Brain pericyte (primary cell): ENCODE data around the gene CCND3.
A peak's percentile ranks its signal among the peaks of the same experiment; 100 is the strongest.
"Not testable (repeated sequence)": the region's sequence is repeated elsewhere in the genome, so short reads cannot be mapped to it uniquely, and the experiment has no call there.

Experiments used
- DNase-seq: peaks from one replicate; pipeline ENCODE4 v3.0.0-alpha.2; 2012; ENCODE audit warnings: low read depth, low spot score

The CCND3 gene

GRCh38 chr6:41947581-41948220 is 6.1 kb upstream of the CCND3 start:
- DNase-seq = no peak

GRCh38 chr6:41943456-41943855 is 1.8 kb upstream of the CCND3 start:
- DNase-seq = no peak

- DNase-seq = not testable (repeated sequence)
Observed at GRCh38 chr6:41942882-41943281, 1.3 kb upstream of the CCND3 start.

GRCh38 chr6:41942067-41942851 is 651 bp upstream of the CCND3 start:
- no peak for DNase-seq

- no peak for DNase-seq
Observed at GRCh38 chr6:41940759-41941279, 789 bp downstream of the CCND3 start.

- no peak for DNase-seq
Observed at GRCh38 chr6:41939848-41940758, 1.5 kb downstream of the CCND3 start.

GRCh38 chr6:41939176-41939847 is 2.3 kb downstream of the CCND3 start:
- DNase-seq = no peak

- no peak for DNase-seq
Observed at GRCh38 chr6:41938590-41939175, 2.9 kb downstream of the CCND3 start.

GRCh38 chr6:41937861-41938574 is 3.6 kb downstream of the CCND3 start:
- DNase-seq = no peak

GRCh38 chr6:41937472-41937860 is 4.1 kb downstream of the CCND3 start:
- DNase-seq = no peak

GRCh38 chr6:41936073-41936837 is 5.4 kb downstream of the CCND3 start:
- DNase-seq = peak; percentile 27

- no peak for DNase-seq
Observed at GRCh38 chr6:41935685-41936072, 5.9 kb downstream of the CCND3 start.

GRCh38 chr6:41935193-41935574 is 6.4 kb downstream of the CCND3 start:
- DNase-seq = no peak

GRCh38 chr6:41934278-41935192 is 7.1 kb downstream of the CCND3 start:
- no peak for DNase-seq

- no peak for DNase-seq
Observed at GRCh38 chr6:41932378-41932777, 9.2 kb downstream of the CCND3 start.

GRCh38 chr6:41931792-41932191 is 9.8 kb downstream of the CCND3 start:
- DNase-seq = no peak

GRCh38 chr6:41929924-41930323 is 11.7 kb downstream of the CCND3 start:
- no peak for DNase-seq

- no peak for DNase-seq
Observed at GRCh38 chr6:41927253-41927652, 14.4 kb downstream of the CCND3 start.

- no peak for DNase-seq
Observed at GRCh38 chr6:41922154-41922553, 19.5 kb downstream of the CCND3 start.
